Muscle of back (tissue), 11 donors: ENCODE results near the gene TNFAIP1. TPM values are rescaled to one million over a fixed set of nuclear protein-coding genes. Genes with fewer than 3 reads are reported as not detected.
"Not testable (repeated sequence)": the region's sequence is repeated elsewhere in the genome, so short reads cannot be mapped to it uniquely, and the experiment has no call there.

Source experiments
- DNase-seq, 3 donors: peaks; one replicate each; pipeline versions ENCODE4 v3.0.0 to v3.0.0-alpha.2; 2013
- polyA plus RNA-seq, 10 donors: library from polyadenylated mRNA; unstranded; fragments of 120-200 nt; gene quantifications; one replicate each; pipeline ENCODE4 v1.2.1, GENCODE V29; 2013; ENCODE audit not compliant: insufficient read length in 10 of 10

The TNFAIP1 gene
- polyA plus RNA-seq, 10 donors: 29.7 to 37.1 (median 33.2) TPM

GRCh38 chr17:28320215-28321061 is 15.1 kb upstream of the TNFAIP1 start:
- DNase-seq: no peak

- DNase-seq: no peak
These were observed 11.3 kb upstream of the TNFAIP1 start for GRCh38 chr17:28324267-28324745.

GRCh38 chr17:28324781-28325180 is 10.8 kb upstream of the TNFAIP1 start:
- DNase-seq: no peak

DNA sequence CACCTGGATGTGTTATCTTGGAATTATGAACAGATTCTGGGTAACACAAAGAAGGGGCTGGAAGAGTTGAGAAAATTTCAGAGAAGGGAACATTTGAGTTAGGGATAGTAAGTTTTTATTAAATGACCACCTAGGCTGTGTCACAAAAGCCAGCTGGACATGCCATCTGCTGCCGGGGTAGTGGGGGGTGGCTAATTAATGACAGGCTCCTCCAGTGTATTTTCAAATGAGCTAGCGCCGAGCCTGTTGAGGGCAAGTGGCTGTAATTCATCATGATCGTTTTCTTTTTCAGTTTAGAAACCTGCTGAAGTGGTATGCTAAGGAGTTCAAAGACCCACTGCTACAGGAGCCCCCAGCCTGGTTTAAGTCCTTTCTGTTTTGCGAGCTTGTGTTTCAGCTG is 10.3 kb upstream of the TNFAIP1 start:
- no peak for DNase-seq

DNA sequence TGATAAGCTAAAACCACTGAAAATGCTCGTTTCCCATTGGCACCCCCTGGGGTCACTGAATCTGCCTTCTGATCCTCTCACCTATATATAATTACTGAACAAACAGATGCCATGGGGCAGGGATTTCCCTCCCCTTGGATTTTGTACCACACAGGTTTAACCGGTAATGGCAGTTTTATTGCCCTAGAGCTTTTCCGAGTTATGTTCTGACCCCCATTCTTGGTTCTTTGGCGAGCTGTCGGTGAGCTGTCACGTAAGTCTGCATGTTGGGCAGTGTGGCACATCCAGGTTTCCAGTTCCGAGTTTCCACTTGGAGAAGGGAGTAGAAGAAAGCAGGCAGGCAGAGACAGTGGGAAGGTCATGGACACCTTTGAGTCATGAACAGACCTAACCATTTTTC is 9.4 kb upstream of the TNFAIP1 start:
- DNase-seq: no peak

GRCh38 chr17:28327031-28327607 is 8.4 kb upstream of the TNFAIP1 start:
- no peak for DNase-seq

GRCh38 chr17:28327709-28328108 is 7.9 kb upstream of the TNFAIP1 start:
- DNase-seq: no peak

DNA sequence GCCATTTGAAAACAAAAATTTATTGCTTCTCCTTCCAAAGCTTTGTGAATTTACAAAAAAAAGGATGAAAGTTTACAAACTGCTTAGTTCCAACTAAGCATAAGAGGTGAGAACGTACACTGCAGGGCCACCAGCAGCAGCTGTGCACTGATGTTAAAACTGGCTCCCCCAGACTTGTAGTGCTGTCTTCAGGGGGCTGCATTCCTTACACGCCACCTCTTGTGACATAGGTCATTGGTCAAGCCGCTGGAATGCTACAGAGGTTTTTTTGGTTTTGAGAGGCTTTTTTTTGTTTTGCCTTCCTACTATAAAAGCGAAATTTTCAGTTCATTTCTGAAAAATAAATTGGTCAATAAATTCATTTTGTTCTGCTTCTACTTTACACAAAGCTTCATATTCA is 7.2 kb upstream of the TNFAIP1 start:
- DNase-seq: no peak

DNA sequence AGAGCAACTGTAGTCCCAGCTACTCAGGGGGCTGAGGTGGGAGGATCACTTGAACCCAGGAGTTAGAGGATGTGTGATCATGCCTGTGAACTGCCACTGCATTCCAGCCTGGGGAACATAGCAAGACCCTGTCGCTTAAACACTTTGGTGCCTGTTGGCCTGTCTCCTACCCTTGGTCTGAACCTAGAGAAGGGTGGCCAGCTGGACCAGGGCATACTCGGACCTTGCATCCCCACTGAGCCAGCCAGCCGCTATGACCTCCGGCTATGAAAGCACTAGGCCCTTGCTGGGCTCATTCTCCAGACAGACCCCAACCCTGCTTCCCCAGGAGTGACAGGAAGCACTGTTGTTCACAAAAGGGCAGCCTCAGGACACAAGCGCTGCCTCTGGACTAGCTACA is 4.9 kb upstream of the TNFAIP1 start:
- DNase-seq: no peak

DNA sequence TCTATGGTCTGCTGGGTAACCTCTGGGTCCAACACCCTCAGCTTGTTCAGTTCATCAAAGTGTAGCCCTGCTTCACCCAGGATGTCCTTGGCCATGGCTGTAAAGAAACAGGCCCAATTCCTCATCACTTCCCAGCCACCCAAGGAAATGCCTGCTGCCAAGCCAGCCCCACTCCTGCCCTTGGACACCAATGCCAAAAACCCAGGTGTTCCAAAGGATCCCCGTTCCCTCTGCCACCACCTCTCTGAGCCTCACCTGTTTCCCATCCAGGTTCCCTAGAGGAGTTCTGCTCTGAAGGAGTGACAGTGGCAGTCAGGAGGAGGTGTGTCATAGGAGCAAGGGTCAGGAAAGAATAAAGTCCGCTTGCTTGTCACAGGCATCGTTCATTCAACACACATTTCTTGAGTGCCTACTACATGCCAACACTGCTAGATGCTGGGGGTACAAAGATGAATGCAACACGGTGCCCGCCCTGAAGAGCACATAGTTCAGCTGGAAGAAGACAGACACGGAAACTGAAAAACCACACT is 3.6 kb upstream of the TNFAIP1 start:
- DNase-seq: no peak

DNA sequence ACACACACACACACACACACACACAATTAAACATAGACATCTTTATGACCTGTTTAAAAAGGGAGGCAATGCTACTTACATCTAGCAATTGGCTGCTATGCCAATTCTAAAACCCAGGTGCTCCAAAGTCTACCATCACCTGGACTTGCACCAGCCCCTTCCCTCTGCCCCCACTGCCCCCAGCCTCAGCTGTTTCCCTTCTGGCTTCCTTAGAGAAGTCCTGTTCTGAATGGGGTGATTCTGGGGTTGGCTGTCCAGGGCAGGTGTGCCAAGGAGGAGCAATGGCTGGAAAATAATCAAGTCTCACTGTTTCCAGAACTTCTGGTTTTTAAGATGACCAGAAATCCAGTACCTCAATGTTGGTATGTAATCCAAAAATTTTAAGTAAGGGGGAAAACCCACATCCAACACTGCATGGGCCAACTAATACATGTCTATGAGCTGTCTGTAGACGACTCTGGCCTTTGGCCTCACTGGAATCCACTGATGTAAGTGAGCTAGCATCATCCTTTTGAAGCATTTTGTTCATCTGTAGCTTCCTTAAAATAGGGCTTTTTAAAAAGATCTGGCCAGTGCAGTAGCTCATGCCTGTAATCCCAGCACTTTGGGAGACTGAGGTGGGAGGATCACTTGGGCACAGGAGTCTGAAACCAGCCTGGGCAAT is 2.3 kb upstream of the TNFAIP1 start:
- no peak for DNase-seq

- peak in 1 of 3 donors; percentile 27 for DNase-seq
These were observed 1.4 kb upstream of the TNFAIP1 start for GRCh38 chr17:28334171-28334570.

DNA sequence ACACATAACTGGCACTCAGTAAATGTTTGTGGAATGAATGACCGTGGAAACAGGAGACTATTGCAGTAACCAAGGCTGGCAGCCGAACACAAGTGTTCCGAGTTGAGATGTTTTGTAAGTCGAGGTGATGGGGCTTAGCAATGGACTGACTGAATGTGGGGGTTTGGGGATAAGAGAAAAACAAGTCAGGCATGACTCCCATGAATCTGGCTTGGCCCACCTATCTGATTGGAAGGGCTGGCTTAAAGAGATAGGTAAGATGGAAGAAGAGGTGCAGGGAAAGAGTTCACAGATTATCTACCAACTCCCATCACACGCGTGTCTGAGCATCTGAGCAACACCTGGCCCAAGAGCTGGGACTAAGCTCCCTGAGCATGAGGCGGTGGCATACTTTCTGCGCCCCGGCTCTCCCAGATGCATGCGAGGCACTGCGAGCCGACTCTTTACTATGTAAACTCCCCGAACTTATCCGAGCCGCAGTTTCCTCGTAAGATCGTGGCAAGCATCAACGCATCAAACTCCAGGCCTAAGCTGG is 828 bp upstream of the TNFAIP1 start:
- DNase-seq: no peak

- peak; percentile 69 to 82 (median 75) for DNase-seq
These were observed 654 bp downstream of the TNFAIP1 start for GRCh38 chr17:28335959-28336871.

GRCh38 chr17:28338056-28338768 is 2.7 kb downstream of the TNFAIP1 start:
- no peak for DNase-seq

DNA sequence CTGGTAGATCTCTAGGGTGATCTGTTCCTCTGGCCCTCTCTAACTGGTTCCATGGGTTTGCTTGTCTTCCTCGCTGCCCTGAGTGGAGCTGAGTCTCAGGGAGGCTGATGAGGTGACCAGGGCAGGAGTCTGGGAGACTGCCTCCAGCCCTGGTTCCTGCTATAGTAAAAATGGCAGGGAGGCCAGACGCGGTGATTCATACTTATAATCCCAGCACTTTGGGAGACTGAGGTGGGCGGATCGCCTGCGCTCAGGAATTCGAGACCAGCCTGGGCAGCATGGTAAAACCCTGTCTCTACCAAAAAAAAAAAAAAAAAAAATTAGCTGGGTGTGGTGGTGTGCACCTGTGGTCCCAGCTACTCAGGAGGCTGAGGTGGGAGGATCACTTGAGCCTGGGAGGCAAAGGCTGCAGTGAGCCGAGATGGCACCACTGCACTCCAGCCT is 3.2 kb downstream of the TNFAIP1 start:
- not testable (repeated sequence) for DNase-seq

DNA sequence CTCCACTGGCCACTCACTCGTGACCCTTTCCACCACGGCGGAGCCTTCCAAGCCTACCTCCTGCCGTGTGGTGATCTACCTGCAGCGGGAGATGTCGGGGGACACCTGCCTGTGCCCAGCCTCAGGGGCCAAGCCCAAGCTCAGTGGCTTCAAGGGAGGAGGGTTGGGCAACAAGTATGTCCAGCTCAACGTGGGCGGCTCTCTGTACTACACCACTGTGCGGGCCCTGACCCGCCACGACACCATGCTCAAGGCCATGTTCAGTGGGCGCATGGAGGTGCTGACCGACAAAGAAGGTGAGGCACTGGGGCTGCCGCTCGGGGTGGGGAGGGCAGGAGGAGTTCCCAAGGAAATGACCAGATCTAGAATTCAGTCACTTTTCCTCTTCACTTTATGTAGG is 3.9 kb downstream of the TNFAIP1 start:
- DNase-seq: no peak

DNA sequence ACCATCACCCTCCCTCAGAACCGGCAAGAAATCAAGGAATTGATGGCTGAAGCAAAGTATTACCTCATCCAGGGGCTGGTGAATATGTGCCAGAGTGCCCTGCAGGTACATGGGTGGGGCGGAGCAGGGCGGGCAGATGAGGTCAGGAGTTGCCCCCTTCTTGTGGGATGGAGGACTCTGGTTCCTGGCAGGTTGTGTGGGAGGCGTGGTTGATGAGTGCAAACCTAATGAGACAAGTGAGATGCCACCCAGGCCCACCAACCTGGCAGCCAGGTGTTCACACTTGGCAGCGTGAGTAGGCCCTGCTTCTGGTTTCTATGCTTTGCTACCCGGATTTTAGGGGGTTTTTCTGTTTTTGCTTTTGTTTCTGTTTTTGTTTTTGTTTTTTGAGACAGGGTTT is 4.8 kb downstream of the TNFAIP1 start:
- no peak for DNase-seq

DNA sequence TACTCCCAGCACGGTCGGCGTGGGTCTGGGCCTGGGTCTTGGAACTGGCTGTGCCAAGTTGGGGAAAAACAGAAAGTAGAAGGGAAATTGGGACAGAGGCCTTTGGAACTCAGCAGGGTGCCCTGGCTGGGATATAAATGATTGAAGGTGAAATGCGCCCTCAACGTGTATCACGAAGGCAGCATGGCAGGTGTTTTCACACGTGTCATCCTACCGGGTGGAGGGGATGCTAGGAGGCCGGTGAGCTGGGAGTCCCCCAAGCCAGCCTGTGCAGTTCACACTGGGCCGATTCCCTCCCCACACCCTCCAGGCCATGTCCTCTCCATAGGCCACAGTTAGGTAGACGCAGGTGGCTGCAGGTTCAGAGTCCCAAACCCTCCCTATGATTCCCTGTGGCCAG is 6.0 kb downstream of the TNFAIP1 start:
- no peak for DNase-seq

GRCh38 chr17:28342313-28342712 is 6.8 kb downstream of the TNFAIP1 start:
- no peak for DNase-seq
